HepG2 (cell line): ENCODE data around the gene MBD3L2B. TPM values are rescaled to one million over a fixed set of nuclear protein-coding genes. Genes with fewer than 3 reads are reported as not detected.

Experiments used
- ATAC-seq: fragments of 200-7000 bp; cut with Tn5 transposase; 3 replicates; pipeline ENCODE4 v1.9.1; 2020; ENCODE audit warnings: mild to moderate bottlenecking, moderate library complexity
- BruUV-seq: library from RNA; stranded (reverse); fragments of 400-500 nt; replicated peaks from 2 replicates; lab custom pipeline; 2021; lab: Mats Ljungman, UMichigan
- CTCF ChIA-PET: fragments of 300-600 bp; formaldehyde crosslinking; extraction: SDS; loops from one replicate; lab custom pipeline; 2021; ENCODE audit warnings: low total read pairs, inconsistent platforms, low intra/inter-chr PET ratio; lab: Yijun Ruan, JAX
- POLR2A ChIA-PET: fragments of 350-600 bp; sonication (Branson Sonifier 250); formaldehyde crosslinking; loops from one replicate; lab custom pipeline; 2020; ENCODE audit warnings: antibody characterized with exemption, inconsistent platforms; lab: Yijun Ruan, JAX
- DNase-seq: peaks from one replicate; pipeline ENCODE4 v3.0.0-alpha.2; 2015; ENCODE audit warnings: low spot score
- FAIRE-seq: peaks from 3 replicates; lab custom pipeline; 2011; peaks lifted over from hg19 to GRCh38; lab: Jason Lieb, UNC
- H2AFZ ChIP-seq: one replicate; pipeline ENCODE4 v1.6.1; 2011; ENCODE audit warnings: low read length, inconsistent platforms
- H3K27ac ChIP-seq: fragments of 300-600 bp; 3 replicates; pipeline ENCODE4 v1.8.0; 2011; ENCODE audit warnings: mixed run types, mild to moderate bottlenecking, mixed read lengths, low read length, inconsistent platforms; ENCODE audit not compliant: insufficient read depth; ENCODE audit errors: extremely low read length
- H3K27me3 ChIP-seq, 2 experiments: fragments of 200-600 bp in 1 of 2; 2 replicates in 1 of 2; 3 replicates in 1 of 2; pipeline versions ENCODE4 v1.6.0 to v1.8.0; 2011; ENCODE audit warnings: low read length in 2 of 2, mild to moderate bottlenecking in 2 of 2, moderate library complexity in 2 of 2, inconsistent platforms in 1 of 2; ENCODE audit not compliant: insufficient read depth in 2 of 2, control insufficient read depth in 1 of 2
- H3K36me3 ChIP-seq, 2 experiments: fragments of 200-600 bp in 1 of 2; replicated peaks in 1 of 2; 2 replicates in 1 of 2; 3 replicates in 1 of 2; pipeline versions ENCODE4 v1.5.1 to v1.8.0; 2011; ENCODE audit warnings: low read length in 2 of 2, inconsistent platforms in 1 of 2; ENCODE audit not compliant: insufficient read depth in 2 of 2, control insufficient read depth in 1 of 2
- H3K4me1 ChIP-seq: 2 replicates; pipeline ENCODE4 v1.5.1; 2012; ENCODE audit warnings: low read length, inconsistent platforms; ENCODE audit not compliant: insufficient read depth
- H3K4me2 ChIP-seq: 2 replicates; pipeline ENCODE4 v1.6.0; 2011; ENCODE audit warnings: low read depth, low read length, inconsistent platforms
- H3K4me3 ChIP-seq, 3 experiments: fragments of 200-600 bp in 1 of 3; sonication (generic), shearing (Covaris generic) in 1 of 3; replicated peaks in 1 of 3; 2 replicates each; pipeline ENCODE4 v1.5.1; 2011 to 2016; ENCODE audit warnings: low read length in 3 of 3, inconsistent platforms in 2 of 3, low read depth in 2 of 3, mild to moderate bottlenecking in 2 of 3, control low read depth in 1 of 3, mixed read lengths in 1 of 3; ENCODE audit not compliant: insufficient read depth in 1 of 3
- H3K79me2 ChIP-seq: one replicate; pipeline ENCODE4 v1.6.1; 2011; ENCODE audit warnings: low read length, inconsistent platforms; ENCODE audit not compliant: insufficient read depth
- H3K9ac ChIP-seq: 2 replicates; pipeline ENCODE4 v1.6.0; 2011; ENCODE audit warnings: mild to moderate bottlenecking, low read depth, low read length, inconsistent platforms; ENCODE audit not compliant: insufficient read depth
- H3K9me3 ChIP-seq: 2 replicates; pipeline ENCODE4 v1.5.1; 2012; ENCODE audit warnings: mild to moderate bottlenecking, low read length
- H4K20me1 ChIP-seq: 2 replicates; pipeline ENCODE4 v1.6.0; 2011; ENCODE audit warnings: inconsistent platforms, mild to moderate bottlenecking, low read length, moderate library complexity; ENCODE audit not compliant: insufficient read depth
- ARID2 ChIP-seq: sonication (generic); formaldehyde crosslinking; IDR thresholded peaks from 2 replicates; pipeline ENCODE4 v1.8.1; 2022; ENCODE audit warnings: mild to moderate bottlenecking, missing genetic modification reagents, borderline replicate concordance
- CREB1 ChIP-seq, 2 experiments: fragments of 450-650 bp in 1 of 2; IDR thresholded peaks; 2 replicates each; pipeline ENCODE4 v1.6.1; 2016 to 2017; ENCODE audit warnings: control low read depth in 1 of 2, mild to moderate bottlenecking in 1 of 2, missing compliant biosample characterization in 1 of 2, missing genetic modification characterization in 1 of 2
- FOXC1 ChIP-seq: sonication (generic); formaldehyde crosslinking; IDR thresholded peaks from 2 replicates; pipeline ENCODE4 v1.8.0; 2022; ENCODE audit warnings: mild to moderate bottlenecking, missing genetic modification reagents, borderline replicate concordance
- SMC3 ChIP-seq: IDR thresholded peaks from 2 replicates; pipeline ENCODE4 v1.6.1; 2011; ENCODE audit warnings: low read length, improper control_type of control experiment
- STAG1 ChIP-seq: sonication (generic); formaldehyde crosslinking; IDR thresholded peaks from 2 replicates; pipeline ENCODE4 v1.4.0; 2020; ENCODE audit warnings: missing genetic modification reagents
- SYNCRIP ChIP-seq: fragments of 200-400 bp; formaldehyde crosslinking; IDR thresholded peaks from 2 replicates; pipeline ENCODE4 v1.6.1; 2018; ENCODE audit warnings: mild to moderate bottlenecking, low read depth, low read length; ENCODE audit not compliant: insufficient read depth
- ZBTB46 ChIP-seq: sonication (generic); formaldehyde crosslinking; IDR thresholded peaks from 2 replicates; pipeline ENCODE4 v1.4.0; 2020; ENCODE audit warnings: mild to moderate bottlenecking, missing genetic modification reagents, borderline replicate concordance
- ZNF367 ChIP-seq: sonication (generic); formaldehyde crosslinking; IDR thresholded peaks from 2 replicates; pipeline ENCODE4 v1.4.0; 2020; ENCODE audit warnings: missing genetic modification reagents, borderline replicate concordance
- WGBS: methylation state at CpG from one replicate; pipeline ENCODE4 v1.1.6; 2017; ENCODE audit warnings: low lambda C conversion rate; 5-methylcytosine and 5-hydroxymethylcytosine counted together
- in situ Hi-C: cut with HindIII; loops from 2 replicates; pipeline ENCODE4 v1.10.0; 2017; ENCODE audit warnings: low pct_unique_long_range_greater_than_20kb; ENCODE audit not compliant: extremely low pct_ligation_motif_present
- intact Hi-C: fragments of 100-400 bp; cut with micrococcal nuclease; formaldehyde crosslinking; loops from one replicate; pipeline ENCODE4 v1.10.0; 2022; ENCODE audit not compliant: unreplicated experiment
- polyA plus RNA-seq, 8 experiments: library from polyadenylated mRNA; depleted of rRNA in 3 of 8; stranded (reverse) in 7 of 8; unstranded in 1 of 8; fragments of >200 nt; fragmentation: Illumina TruSeq in 4 of 8; extraction: Trizol in 4 of 8; gene quantifications; 2 replicates each; pipeline versions ENCODE4 v1.2.1 to v1.2.3, GENCODE V29; 2011 to 2016; ENCODE audit warnings: low read depth in 4 of 8, missing spikeins in 1 of 8, mixed read lengths in 1 of 8; ENCODE audit not compliant: insufficient read depth in 1 of 8
- total RNA-seq, 5 experiments: library from RNA; depleted of rRNA; stranded (reverse); fragments of >200 nt; fragmentation: Illumina TruSeq; extraction: Trizol; gene quantifications; 2 replicates each; pipeline ENCODE4 v1.2.3, GENCODE V29; 2016; ENCODE audit warnings: low read depth in 1 of 5
- TF ChIP-seq, protein P1 (sequence below): sonication (generic); formaldehyde crosslinking; IDR thresholded peaks from 2 replicates; pipeline ENCODE4 v1.5.0; 2020; ENCODE audit warnings: mild to moderate bottlenecking, missing genetic modification reagents, moderate library complexity
- TF ChIP-seq, protein P2 (sequence below): sonication (generic); formaldehyde crosslinking; IDR thresholded peaks from 2 replicates; pipeline ENCODE4 v1.5.1; 2020; ENCODE audit warnings: missing genetic modification reagents, mild to moderate bottlenecking, borderline replicate concordance
- TF ChIP-seq, protein P3 (sequence below): sonication (generic); formaldehyde crosslinking; IDR thresholded peaks from 2 replicates; pipeline ENCODE4 v1.8.0; 2022; ENCODE audit warnings: missing genetic modification reagents, mild to moderate bottlenecking, borderline replicate concordance

MBD3L2B gene
- total and polyA plus RNA-seq, 2 of the 13 experiments (the other 11 are each of a cell fraction or from before 2014, with no cell fraction given) = not detected

DNA sequence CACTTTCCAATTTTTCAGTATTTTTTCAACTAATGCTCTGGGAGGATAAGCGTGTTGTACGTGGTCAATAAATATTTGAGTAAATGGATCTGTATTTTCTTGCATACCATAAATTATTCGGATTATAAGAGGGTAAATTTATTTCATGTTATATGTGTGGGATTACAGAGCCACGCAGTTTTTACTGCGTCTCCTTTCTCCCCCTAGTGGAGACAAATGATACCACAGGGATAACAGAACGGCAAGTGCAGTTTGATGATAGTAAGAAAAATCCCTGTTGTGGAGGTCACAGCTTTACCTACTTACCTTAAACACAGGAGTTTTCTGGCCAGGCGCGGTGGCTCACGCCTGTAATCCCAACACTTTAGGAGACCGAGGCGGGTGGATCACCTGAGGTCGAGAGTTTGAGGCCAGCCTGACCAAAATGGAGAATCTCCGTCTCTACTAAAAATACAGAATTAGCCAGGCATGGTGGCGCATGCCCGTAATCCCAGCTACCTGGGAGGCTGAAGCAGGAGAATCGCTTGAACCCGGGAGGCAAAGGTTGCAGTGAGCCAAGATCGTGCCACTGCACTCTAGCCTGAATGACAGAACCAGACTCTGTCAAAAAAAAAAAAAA, 16.8 kb downstream of the MBD3L2B start:
- no peaks in the 10 kb centered on the region for H3K36me3 ChIP-seq
- intact Hi-C loops = no loop called here
- BruUV-seq = no TSS peak
- peak; percentile 49 for DNase-seq
- no peaks in the 10 kb centered on the region; a peak in 1 of 5 replicates for H3K27me3 ChIP-seq
- TF ChIP-seq, protein P1, sequence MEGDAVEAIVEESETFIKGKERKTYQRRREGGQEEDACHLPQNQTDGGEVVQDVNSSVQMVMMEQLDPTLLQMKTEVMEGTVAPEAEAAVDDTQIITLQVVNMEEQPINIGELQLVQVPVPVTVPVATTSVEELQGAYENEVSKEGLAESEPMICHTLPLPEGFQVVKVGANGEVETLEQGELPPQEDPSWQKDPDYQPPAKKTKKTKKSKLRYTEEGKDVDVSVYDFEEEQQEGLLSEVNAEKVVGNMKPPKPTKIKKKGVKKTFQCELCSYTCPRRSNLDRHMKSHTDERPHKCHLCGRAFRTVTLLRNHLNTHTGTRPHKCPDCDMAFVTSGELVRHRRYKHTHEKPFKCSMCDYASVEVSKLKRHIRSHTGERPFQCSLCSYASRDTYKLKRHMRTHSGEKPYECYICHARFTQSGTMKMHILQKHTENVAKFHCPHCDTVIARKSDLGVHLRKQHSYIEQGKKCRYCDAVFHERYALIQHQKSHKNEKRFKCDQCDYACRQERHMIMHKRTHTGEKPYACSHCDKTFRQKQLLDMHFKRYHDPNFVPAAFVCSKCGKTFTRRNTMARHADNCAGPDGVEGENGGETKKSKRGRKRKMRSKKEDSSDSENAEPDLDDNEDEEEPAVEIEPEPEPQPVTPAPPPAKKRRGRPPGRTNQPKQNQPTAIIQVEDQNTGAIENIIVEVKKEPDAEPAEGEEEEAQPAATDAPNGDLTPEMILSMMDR (CRISPR knock-in tag) = peak; percentile 71
- TF ChIP-seq SMC3 (peak; percentile 25; the same call in 1 of the 2 replicates), STAG1 (CRISPR knock-in tag) (peak; percentile 56)
- TF ChIP-seq, protein P2, sequence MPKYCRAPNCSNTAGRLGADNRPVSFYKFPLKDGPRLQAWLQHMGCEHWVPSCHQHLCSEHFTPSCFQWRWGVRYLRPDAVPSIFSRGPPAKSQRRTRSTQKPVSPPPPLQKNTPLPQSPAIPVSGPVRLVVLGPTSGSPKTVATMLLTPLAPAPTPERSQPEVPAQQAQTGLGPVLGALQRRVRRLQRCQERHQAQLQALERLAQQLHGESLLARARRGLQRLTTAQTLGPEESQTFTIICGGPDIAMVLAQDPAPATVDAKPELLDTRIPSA (CRISPR knock-in tag) = no peak
- WGBS = 21% methylated on average over 13 of the region's 18 CpGs
- H3K9me3 ChIP-seq = no peaks in the 10 kb centered on the region
- ChIA-PET CTCF (no interaction called here), POLR2A (no interaction called here)
- H3K79me2 ChIP-seq = no peaks in the 10 kb centered on the region
- FAIRE-seq = peak; percentile 62
- H3K9ac ChIP-seq = no peak overlapping the region
- H3K27ac ChIP-seq = no peak overlapping the region
- H4K20me1 ChIP-seq = no peaks in the 10 kb centered on the region
- H3K4me3 ChIP-seq = no peak overlapping the region
- in situ Hi-C loops = no loop called here
- H3K4me1 ChIP-seq = no peaks in the 10 kb centered on the region
- H3K4me2 ChIP-seq = no peak overlapping the region
- no peak overlapping the region for H2AFZ ChIP-seq
- ATAC-seq = peak; percentile 44; the same call in 2 of the 3 replicates

GRCh38 chr19:7000816-7001215, 20.4 kb downstream of the MBD3L2B start:
- intact Hi-C loops (no loop called here), in situ Hi-C loops (no loop called here)
- no TSS peak for BruUV-seq
- H3K36me3 ChIP-seq = no peaks in the 10 kb centered on the region
- H3K4me3 ChIP-seq = no peak overlapping the region
- H3K4me1 ChIP-seq = no peaks in the 10 kb centered on the region
- H4K20me1 ChIP-seq = no peaks in the 10 kb centered on the region
- no peak overlapping the region for H2AFZ ChIP-seq
- no peaks in the 10 kb centered on the region for H3K79me2 ChIP-seq
- 13% methylated on average over 1 of the region's 1 CpG for WGBS
- no peak overlapping the region for H3K27ac ChIP-seq
- H3K9me3 ChIP-seq = no peaks in the 10 kb centered on the region
- ATAC-seq (no peak), FAIRE-seq (no peak), DNase-seq (no peak)
- no peak overlapping the region for H3K9ac ChIP-seq
- H3K27me3 ChIP-seq = no peaks in the 10 kb centered on the region; a peak in 1 of 5 replicates
- H3K4me2 ChIP-seq = no peak overlapping the region
- ChIA-PET CTCF (no interaction called here), POLR2A (no interaction called here)
- no peak for TF ChIP-seq FOXC1 (CRISPR knock-in tag)
- TF ChIP-seq SYNCRIP = no peak
- TF ChIP-seq CREB1 (IDR thresholded peaks at IDR 0.05) = no peak
- no peak for TF ChIP-seq CREB1 (CRISPR knock-in tag; IDR thresholded peaks at IDR 0.05)
- no peak for TF ChIP-seq ARID2
- no peak for TF ChIP-seq ZNF367 (CRISPR knock-in tag)
- TF ChIP-seq, protein P3, sequence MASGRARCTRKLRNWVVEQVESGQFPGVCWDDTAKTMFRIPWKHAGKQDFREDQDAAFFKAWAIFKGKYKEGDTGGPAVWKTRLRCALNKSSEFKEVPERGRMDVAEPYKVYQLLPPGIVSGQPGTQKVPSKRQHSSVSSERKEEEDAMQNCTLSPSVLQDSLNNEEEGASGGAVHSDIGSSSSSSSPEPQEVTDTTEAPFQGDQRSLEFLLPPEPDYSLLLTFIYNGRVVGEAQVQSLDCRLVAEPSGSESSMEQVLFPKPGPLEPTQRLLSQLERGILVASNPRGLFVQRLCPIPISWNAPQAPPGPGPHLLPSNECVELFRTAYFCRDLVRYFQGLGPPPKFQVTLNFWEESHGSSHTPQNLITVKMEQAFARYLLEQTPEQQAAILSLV = no peak
- no peak for TF ChIP-seq ZBTB46 (CRISPR knock-in tag)
